Fibroblast of pulmonary artery (primary cell): Measurements from ENCODE around the gene NEDD4L.

ENCODE experiments used
- DNase-seq: peaks from one replicate; pipeline ENCODE4 v3.0.0-alpha.2; 2010; ENCODE audit warnings: low read depth
- H3K4me3 ChIP-seq: replicated peaks from 2 replicates; pipeline ENCODE4 v1.5.1; 2011; ENCODE audit warnings: low read depth, mild to moderate bottlenecking, control low read depth, low read length, moderate library complexity
- CTCF ChIP-seq: IDR thresholded peaks from 2 replicates; pipeline ENCODE4 v1.5.1; 2011; ENCODE audit warnings: mild to moderate bottlenecking, control low read depth, low read length, inconsistent platforms; ENCODE audit errors: missing control alignments

Gene NEDD4L

GRCh38 chr18:58052960-58053359 is 8.9 kb downstream of the NEDD4L start:
- TF ChIP-seq CTCF, result no peak
- H3K4me3 ChIP-seq, result no peak overlapping the region
- DNase-seq, result no peak

GRCh38 chr18:58054041-58054781 is 10.2 kb downstream of the NEDD4L start:
- no peak for TF ChIP-seq CTCF
- H3K4me3 ChIP-seq, result no peak overlapping the region
- peak; percentile 42 for DNase-seq

GRCh38 chr18:58055890-58056558 is 12.0 kb downstream of the NEDD4L start:
- DNase-seq, result no peak
- H3K4me3 ChIP-seq, result no peak overlapping the region
- TF ChIP-seq CTCF, result no peak

GRCh38 chr18:58056852-58057251 is 12.8 kb downstream of the NEDD4L start:
- TF ChIP-seq CTCF, result no peak
- H3K4me3 ChIP-seq, result no peak overlapping the region
- no peak for DNase-seq

GRCh38 chr18:58057291-58057965 is 13.4 kb downstream of the NEDD4L start:
- DNase-seq, result no peak
- no peak for TF ChIP-seq CTCF
- H3K4me3 ChIP-seq, result no peak overlapping the region

GRCh38 chr18:58058720-58059119 is 14.7 kb downstream of the NEDD4L start:
- TF ChIP-seq CTCF, result no peak

More at GRCh38 chr18:58058720-58059119, 14.7 kb downstream of the NEDD4L start:
- H3K4me3 ChIP-seq, result no peak overlapping the region
- no peak for DNase-seq
